ENCODE data around the gene ZNF362.

GRCh38 chr1:33348676-33349080 is 92.4 kb downstream of the ZNF362 start:
- TF ChIP-seq CTCF (IDR thresholded peaks at IDR 0.05) (no peak), POLR2A (IDR thresholded peaks at IDR 0.05) (no peak)

Data from thyroid gland (tissue), 4 donors.